Hematopoietic multipotent progenitor cell treated with erythropoietin and hydrocortisone succinate and interleukin-3 and kit ligand, for 8 days (in vitro differentiated cells): ENCODE data around the gene CNTN4.
"Not testable (repeated sequence)": the region's sequence is repeated elsewhere in the genome, so short reads cannot be mapped to it uniquely, and the experiment has no call there.

Source experiments
- DNase-seq: peaks from one replicate; pipeline ENCODE4 v3.0.0-alpha.2; 2015

CNTN4 gene

GRCh38 chr3:2713923-2714322 lies 615.3 kb downstream of the CNTN4 start:
- DNase-seq, result no peak

- no peak for DNase-seq
Observed at GRCh38 chr3:2714834-2715233, 616.2 kb downstream of the CNTN4 start.

- DNase-seq, result no peak
Observed at GRCh38 chr3:2727101-2727500, 628.4 kb downstream of the CNTN4 start.

GRCh38 chr3:2727610-2728318 lies 629.1 kb downstream of the CNTN4 start:
- no peak for DNase-seq

GRCh38 chr3:2731843-2732242 lies 633.2 kb downstream of the CNTN4 start:
- DNase-seq, result no peak

GRCh38 chr3:2735392-2735894 lies 636.8 kb downstream of the CNTN4 start:
- DNase-seq, result no peak

- DNase-seq, result no peak
Observed at GRCh38 chr3:2741516-2741915, 642.9 kb downstream of the CNTN4 start.

GRCh38 chr3:2765002-2765579 lies 666.4 kb downstream of the CNTN4 start:
- peak; percentile 1 for DNase-seq

GRCh38 chr3:2770451-2770850 lies 671.8 kb downstream of the CNTN4 start:
- DNase-seq, result no peak

- no peak for DNase-seq
Observed at GRCh38 chr3:2771193-2771592, 672.5 kb downstream of the CNTN4 start.

GRCh38 chr3:2771741-2772140 lies 673.1 kb downstream of the CNTN4 start:
- no peak for DNase-seq

- DNase-seq, result no peak
Observed at GRCh38 chr3:2772803-2773202, 674.1 kb downstream of the CNTN4 start.

- no peak for DNase-seq
Observed at GRCh38 chr3:2774481-2775249, 676.0 kb downstream of the CNTN4 start.

- no peak for DNase-seq
Observed at GRCh38 chr3:2783261-2783660, 684.6 kb downstream of the CNTN4 start.

- DNase-seq, result no peak
Observed at GRCh38 chr3:2784627-2785026, 686.0 kb downstream of the CNTN4 start.

GRCh38 chr3:2790266-2790815 lies 691.7 kb downstream of the CNTN4 start:
- no peak for DNase-seq

- DNase-seq, result no peak
Observed at GRCh38 chr3:2792432-2792831, 693.8 kb downstream of the CNTN4 start.

GRCh38 chr3:2793987-2794386 lies 695.3 kb downstream of the CNTN4 start:
- no peak for DNase-seq

- no peak for DNase-seq
Observed at GRCh38 chr3:2802429-2802828, 703.8 kb downstream of the CNTN4 start.

GRCh38 chr3:2807514-2807913 lies 708.8 kb downstream of the CNTN4 start:
- no peak for DNase-seq

- DNase-seq, result no peak
Observed at GRCh38 chr3:2810723-2811122, 712.1 kb downstream of the CNTN4 start.

- DNase-seq, result no peak
Observed at GRCh38 chr3:2819571-2819970, 720.9 kb downstream of the CNTN4 start.

- not testable (repeated sequence) for DNase-seq
Observed at GRCh38 chr3:2820982-2821381, 722.3 kb downstream of the CNTN4 start.

GRCh38 chr3:2822611-2823010 lies 723.9 kb downstream of the CNTN4 start:
- no peak for DNase-seq
